Effector memory CD8-positive, alpha-beta T cell (primary cell): ENCODE results near the gene RFC1.
"Not testable (repeated sequence)": the region's sequence is repeated elsewhere in the genome, so short reads cannot be mapped to it uniquely, and the experiment has no call there.

Experiments used
- ATAC-seq: fragments of 150-1000 bp; cut with Tn5 transposase; replicated peaks from 2 replicates; pipeline ENCODE4 v1.10.0; 2021; ENCODE audit warnings: mild to moderate bottlenecking, moderate library complexity
- DNase-seq, 3 experiments: peaks; one replicate each; pipeline ENCODE4 v3.0.0; 2021
- H3K27ac Mint-ChIP-seq, 2 donors: one replicate each; pipeline ENCODE4 v1.8.0; 2022; ENCODE audit warnings: mild to moderate bottlenecking in 2 of 2, mixed read lengths in 2 of 2, moderate library complexity in 2 of 2
- H3K27me3 Mint-ChIP-seq, 2 donors: one replicate each; pipeline ENCODE4 v1.8.0; 2022; ENCODE audit warnings: mixed read lengths in 2 of 2
- H3K36me3 Mint-ChIP-seq: one replicate; pipeline ENCODE4 v1.8.0; 2022; ENCODE audit warnings: mild to moderate bottlenecking, moderate library complexity, mixed read lengths; ENCODE audit not compliant: insufficient read depth
- H3K4me1 Mint-ChIP-seq, 2 donors: one replicate each; pipeline ENCODE4 v1.8.0; 2022; ENCODE audit warnings: low read depth in 2 of 2, mixed read lengths in 2 of 2
- H3K4me3 Mint-ChIP-seq, 2 donors: one replicate each; pipeline ENCODE4 v1.8.0; 2022; ENCODE audit warnings: mild to moderate bottlenecking in 2 of 2, mixed read lengths in 2 of 2, moderate library complexity in 2 of 2
- H3K9me3 Mint-ChIP-seq, 2 donors: one replicate each; pipeline ENCODE4 v1.8.0; 2022; ENCODE audit warnings: mixed read lengths in 2 of 2
- total RNA-seq, 9 experiments: gene quantifications; one replicate each; lab custom pipeline; 2026; lab: John Stamatoyannopoulos, UW

Gene RFC1, protein sequence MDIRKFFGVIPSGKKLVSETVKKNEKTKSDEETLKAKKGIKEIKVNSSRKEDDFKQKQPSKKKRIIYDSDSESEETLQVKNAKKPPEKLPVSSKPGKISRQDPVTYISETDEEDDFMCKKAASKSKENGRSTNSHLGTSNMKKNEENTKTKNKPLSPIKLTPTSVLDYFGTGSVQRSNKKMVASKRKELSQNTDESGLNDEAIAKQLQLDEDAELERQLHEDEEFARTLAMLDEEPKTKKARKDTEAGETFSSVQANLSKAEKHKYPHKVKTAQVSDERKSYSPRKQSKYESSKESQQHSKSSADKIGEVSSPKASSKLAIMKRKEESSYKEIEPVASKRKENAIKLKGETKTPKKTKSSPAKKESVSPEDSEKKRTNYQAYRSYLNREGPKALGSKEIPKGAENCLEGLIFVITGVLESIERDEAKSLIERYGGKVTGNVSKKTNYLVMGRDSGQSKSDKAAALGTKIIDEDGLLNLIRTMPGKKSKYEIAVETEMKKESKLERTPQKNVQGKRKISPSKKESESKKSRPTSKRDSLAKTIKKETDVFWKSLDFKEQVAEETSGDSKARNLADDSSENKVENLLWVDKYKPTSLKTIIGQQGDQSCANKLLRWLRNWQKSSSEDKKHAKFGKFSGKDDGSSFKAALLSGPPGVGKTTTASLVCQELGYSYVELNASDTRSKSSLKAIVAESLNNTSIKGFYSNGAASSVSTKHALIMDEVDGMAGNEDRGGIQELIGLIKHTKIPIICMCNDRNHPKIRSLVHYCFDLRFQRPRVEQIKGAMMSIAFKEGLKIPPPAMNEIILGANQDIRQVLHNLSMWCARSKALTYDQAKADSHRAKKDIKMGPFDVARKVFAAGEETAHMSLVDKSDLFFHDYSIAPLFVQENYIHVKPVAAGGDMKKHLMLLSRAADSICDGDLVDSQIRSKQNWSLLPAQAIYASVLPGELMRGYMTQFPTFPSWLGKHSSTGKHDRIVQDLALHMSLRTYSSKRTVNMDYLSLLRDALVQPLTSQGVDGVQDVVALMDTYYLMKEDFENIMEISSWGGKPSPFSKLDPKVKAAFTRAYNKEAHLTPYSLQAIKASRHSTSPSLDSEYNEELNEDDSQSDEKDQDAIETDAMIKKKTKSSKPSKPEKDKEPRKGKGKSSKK
- total RNA-seq = 131 to 226 (median 184) reads per million in 9 experiments

DNA sequence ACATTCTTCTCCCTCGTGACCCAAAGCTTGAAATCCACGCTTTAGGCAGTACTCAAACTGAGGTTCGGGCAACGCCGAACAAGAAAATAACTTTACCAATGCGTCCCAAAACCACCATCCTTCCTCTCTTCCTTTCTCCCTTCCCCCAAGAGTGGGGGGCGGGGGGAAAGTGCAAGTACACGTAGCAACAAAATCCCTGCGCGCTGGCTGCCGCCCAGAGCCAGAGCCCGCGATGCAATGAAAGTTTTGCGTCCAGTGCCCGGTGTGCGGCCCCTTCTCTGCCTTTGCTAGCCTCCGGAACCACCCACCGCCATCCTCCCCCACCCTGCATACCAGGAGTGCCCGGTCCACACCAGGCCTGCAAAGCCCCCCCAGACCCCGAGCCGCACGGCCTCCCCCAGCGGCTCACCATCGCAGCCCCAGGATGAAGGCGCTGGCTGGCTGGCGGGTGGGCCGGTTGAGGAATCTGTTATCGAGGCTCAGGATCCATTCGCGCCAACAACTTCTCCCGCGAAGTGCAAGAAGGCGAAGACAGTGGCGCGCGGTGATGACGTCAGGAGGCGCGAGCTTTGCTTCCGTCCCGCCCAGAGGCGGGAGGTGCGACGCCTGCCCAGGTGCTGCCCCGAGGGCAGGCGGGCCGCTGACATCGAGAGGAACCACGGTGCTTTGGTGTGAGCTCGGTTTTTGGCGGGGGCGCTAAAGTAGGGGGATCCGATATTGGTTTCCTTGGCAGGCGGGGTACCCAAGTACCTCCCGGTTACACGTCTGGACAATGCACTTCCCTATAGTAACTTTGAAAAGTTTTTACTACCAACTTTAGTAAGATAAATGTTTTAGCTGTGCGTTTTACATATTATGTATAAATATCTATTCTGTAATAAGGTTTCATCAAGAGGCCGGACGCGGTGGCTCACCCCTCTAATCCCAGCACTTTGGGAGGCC is at the start of gene RFC1:
Gene RFC1, minus strand, starts transcription at position 533 of the 942 bp plus-strand sequence. Its CDS starts 121 bp downstream, at position 412.
- H3K9me3 Mint-ChIP-seq = no peaks in the 10 kb centered on the region
- H3K27ac Mint-ChIP-seq = peak within 1 kb of the TSS; percentile 96
- peaks cover 22 to 39% of the 10 kb centered on the region in 2 donors for H3K4me1 Mint-ChIP-seq
- DNase-seq (peak; percentile 93 to 95 (median 93)), ATAC-seq (peak; percentile 98)
- peak within 1 kb of the TSS; percentile 89 to 94 for H3K4me3 Mint-ChIP-seq
- H3K36me3 Mint-ChIP-seq = peaks cover 33% of the 10 kb centered on the region
- no peaks in the 10 kb centered on the region for H3K27me3 Mint-ChIP-seq

DNA sequence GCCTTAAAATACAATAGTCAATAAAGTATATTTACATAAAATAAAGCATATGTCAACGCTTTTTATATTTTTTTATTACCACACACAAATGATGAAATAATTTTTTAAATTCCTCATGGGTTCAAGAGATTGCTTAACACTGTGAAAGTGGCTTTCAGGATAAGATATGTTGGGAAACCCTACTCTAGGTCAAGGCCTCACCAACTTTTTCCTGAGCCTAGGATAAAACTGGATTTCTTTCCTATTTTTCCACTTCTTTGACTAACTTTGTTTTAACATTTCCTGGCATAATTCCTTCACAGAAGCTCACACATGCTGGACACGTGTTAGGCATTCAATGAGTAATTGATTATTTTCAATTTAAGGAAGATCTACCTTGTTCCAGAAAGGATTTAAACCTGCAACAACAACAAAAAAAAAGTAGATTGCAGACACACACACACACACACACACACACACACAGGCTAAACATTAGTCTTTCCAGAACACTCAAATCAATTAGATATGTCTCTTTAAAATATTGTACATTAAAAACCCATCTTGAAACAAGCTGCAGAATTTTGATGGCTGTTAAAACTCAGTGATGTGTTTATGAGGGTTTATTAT is 49.6 kb upstream of the RFC1 start:
- DNase-seq (no peak), ATAC-seq (no peak)
- H3K4me3 Mint-ChIP-seq = no peak overlapping the region
- no peaks in the 10 kb centered on the region for H3K36me3 Mint-ChIP-seq
- no peaks in the 10 kb centered on the region for H3K4me1 Mint-ChIP-seq
- H3K27ac Mint-ChIP-seq = no peak overlapping the region
- H3K27me3 Mint-ChIP-seq = peaks cover 6 to 7% of the 10 kb centered on the region in 2 donors
- no peaks in the 10 kb centered on the region for H3K9me3 Mint-ChIP-seq

DNA sequence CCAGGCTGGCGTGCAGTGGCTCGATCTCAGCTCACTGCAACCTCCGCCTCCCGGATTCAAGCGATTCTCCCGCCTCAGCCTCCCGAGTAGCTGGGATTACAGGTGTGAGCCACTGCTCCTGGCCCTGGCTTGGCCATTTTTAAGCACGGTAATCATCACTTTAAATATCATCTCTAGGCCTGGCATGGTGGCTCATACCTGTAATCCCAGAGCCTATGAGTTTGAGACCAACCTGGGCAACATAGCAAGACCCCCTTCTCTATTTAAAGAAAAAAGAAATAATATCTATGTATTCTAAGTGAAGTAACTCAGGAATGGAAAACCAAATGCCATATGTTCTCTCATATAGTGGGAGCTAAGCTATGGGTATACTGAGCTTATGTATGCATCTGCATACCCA is 45.4 kb upstream of the RFC1 start:
- not testable (repeated sequence) for DNase-seq, H3K9me3 Mint-ChIP-seq, ATAC-seq

GRCh38 chr4:39410415-39410814 is 44.3 kb upstream of the RFC1 start:
- no peak for DNase-seq
- Mint-ChIP-seq H3K4me3 (no peak overlapping the region), H3K9me3 (no peaks in the 10 kb centered on the region), H3K27me3 (peaks cover 6 to 17% of the 10 kb centered on the region in 2 donors), H3K27ac (no peak overlapping the region), H3K36me3 (no peaks in the 10 kb centered on the region), H3K4me1 (no peaks in the 10 kb centered on the region)
- no peak for ATAC-seq

More for the DNA sequence above, 45.4 kb upstream of the RFC1 start:
- not testable (repeated sequence) for H3K4me3 Mint-ChIP-seq, H3K4me1 Mint-ChIP-seq, H3K27ac Mint-ChIP-seq, H3K36me3 Mint-ChIP-seq
- peaks cover 6 to 15% of the 10 kb centered on the region in 2 donors for H3K27me3 Mint-ChIP-seq

GRCh38 chr4:39407584-39407885 is 41.4 kb upstream of the RFC1 start:
- H3K4me3 Mint-ChIP-seq = no peak overlapping the region
- no peak overlapping the region for H3K27ac Mint-ChIP-seq
- no peaks in the 10 kb centered on the region for H3K9me3 Mint-ChIP-seq
- ATAC-seq (no peak), DNase-seq (no peak)
- peaks cover 4 to 12% of the 10 kb centered on the region in 2 donors for H3K27me3 Mint-ChIP-seq
- no peaks in the 10 kb centered on the region for H3K4me1 Mint-ChIP-seq
- peaks cover 3% of the 10 kb centered on the region for H3K36me3 Mint-ChIP-seq

DNA sequence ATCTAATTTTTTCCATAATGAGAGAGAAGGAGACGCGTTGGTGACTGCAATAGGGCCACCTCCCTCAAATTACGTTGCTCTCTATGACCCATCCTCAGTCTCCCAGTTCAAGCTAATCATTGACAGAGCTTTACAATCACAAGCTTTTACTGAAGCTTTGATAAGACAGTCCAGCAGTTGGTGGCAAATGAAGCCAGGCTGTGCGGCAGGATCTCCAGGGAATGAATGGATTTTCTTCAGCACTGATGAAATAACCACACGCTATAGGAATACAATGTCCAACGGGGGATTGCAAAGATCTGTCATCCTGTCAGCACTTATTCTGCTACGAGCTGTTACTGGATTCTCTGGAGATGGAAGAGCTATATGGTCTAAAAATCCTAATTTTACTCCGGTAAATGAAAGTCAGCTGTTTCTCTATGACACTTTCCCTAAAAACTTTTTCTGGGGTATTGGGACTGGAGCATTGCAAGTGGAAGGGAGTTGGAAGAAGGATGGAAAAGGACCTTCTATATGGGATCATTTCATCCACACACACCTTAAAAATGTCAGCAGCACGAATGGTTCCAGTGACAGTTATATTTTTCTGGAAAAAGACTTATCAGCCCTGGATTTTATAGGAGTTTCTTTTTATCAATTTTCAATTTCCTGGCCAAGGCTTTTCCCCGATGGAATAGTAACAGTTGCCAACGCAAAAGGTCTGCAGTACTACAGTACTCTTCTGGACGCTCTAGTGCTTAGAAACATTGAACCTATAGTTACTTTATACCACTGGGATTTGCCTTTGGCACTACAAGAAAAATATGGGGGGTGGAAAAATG is 40.8 kb upstream of the RFC1 start, which contains the start of gene KLB:
Gene KLB, plus strand, starts transcription at position 168 of the 821 bp plus-strand sequence. Its CDS starts 20 bp downstream, at position 188.
- Mint-ChIP-seq H3K36me3 (peaks cover 4% of the 10 kb centered on the region), H3K9me3 (no peaks in the 10 kb centered on the region), H3K4me3 (no peak within 1 kb of the TSS), H3K27me3 (peaks cover 0 to 10% of the 10 kb centered on the region in 2 donors), H3K27ac (no peak within 1 kb of the TSS), H3K4me1 (no peaks in the 10 kb centered on the region)
- DNase-seq = no peak
- ATAC-seq = no peak

DNA sequence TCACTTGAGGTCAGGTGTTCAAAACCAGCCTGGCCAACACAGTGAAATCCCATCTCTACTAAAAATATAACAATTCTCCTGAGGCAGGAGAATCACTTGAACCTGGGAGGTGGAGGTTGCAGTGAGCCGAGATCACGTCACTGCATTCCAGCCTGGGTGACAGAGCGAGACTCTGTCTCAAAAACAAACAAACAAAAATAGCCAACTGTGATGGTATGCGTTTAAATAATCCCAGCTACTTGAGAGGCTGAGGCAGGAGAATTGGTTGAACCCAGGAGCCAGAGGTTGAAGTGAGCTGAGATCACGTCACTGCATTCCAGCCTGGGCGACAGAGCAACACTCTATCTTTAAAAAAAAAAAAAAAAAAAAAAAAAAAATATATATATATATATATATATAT is 35.5 kb upstream of the RFC1 start:
- not testable (repeated sequence) for DNase-seq, H3K27me3 Mint-ChIP-seq, H3K4me3 Mint-ChIP-seq, H3K27ac Mint-ChIP-seq, H3K9me3 Mint-ChIP-seq, H3K4me1 Mint-ChIP-seq, H3K36me3 Mint-ChIP-seq, ATAC-seq

- peaks cover 3% of the 10 kb centered on the region for H3K36me3 Mint-ChIP-seq
- H3K27me3 Mint-ChIP-seq = peaks cover 0 to 7% of the 10 kb centered on the region in 2 donors
- no peak for ATAC-seq
- no peaks in the 10 kb centered on the region for H3K4me1 Mint-ChIP-seq
- H3K27ac Mint-ChIP-seq = no peak overlapping the region
- no peaks in the 10 kb centered on the region for H3K9me3 Mint-ChIP-seq
- no peak for DNase-seq
- H3K4me3 Mint-ChIP-seq = no peak overlapping the region
Measured at GRCh38 chr4:39394706-39395105, 28.5 kb upstream of the RFC1 start.

DNA sequence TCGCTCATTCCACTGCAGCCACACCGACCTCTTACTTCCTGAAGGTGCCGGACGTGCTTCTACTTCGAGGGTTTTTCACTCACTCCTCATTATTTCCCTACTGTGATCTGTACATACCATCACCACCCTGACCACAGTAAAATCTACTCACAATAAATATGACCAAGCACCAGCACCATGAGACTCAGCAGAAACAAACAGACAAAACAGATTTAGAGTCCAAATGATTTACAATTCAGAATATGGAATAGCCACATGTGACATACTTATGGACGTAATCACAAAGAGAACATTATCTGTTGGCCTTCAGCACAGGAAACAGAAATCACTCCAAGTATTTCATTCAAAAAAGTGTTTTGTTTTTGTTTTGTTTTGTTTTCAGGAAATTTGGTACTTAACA is 24.4 kb upstream of the RFC1 start:
- no peak for DNase-seq
- Mint-ChIP-seq H3K9me3 (no peaks in the 10 kb centered on the region), H3K36me3 (no peaks in the 10 kb centered on the region), H3K4me1 (no peaks in the 10 kb centered on the region), H3K27ac (no peak overlapping the region), H3K4me3 (no peak overlapping the region), H3K27me3 (peaks cover 0 to 7% of the 10 kb centered on the region in 2 donors)
- no peak for ATAC-seq

- H3K27ac Mint-ChIP-seq = no peak overlapping the region
- no peaks in the 10 kb centered on the region for H3K36me3 Mint-ChIP-seq
- peaks cover 26 to 34% of the 10 kb centered on the region in 2 donors for H3K27me3 Mint-ChIP-seq
- DNase-seq (no peak), ATAC-seq (no peak)
- no peaks in the 10 kb centered on the region for H3K9me3 Mint-ChIP-seq
- no peak overlapping the region for H3K4me3 Mint-ChIP-seq
- H3K4me1 Mint-ChIP-seq = no peaks in the 10 kb centered on the region
Measured at GRCh38 chr4:39384563-39384962, 18.4 kb upstream of the RFC1 start.

DNA sequence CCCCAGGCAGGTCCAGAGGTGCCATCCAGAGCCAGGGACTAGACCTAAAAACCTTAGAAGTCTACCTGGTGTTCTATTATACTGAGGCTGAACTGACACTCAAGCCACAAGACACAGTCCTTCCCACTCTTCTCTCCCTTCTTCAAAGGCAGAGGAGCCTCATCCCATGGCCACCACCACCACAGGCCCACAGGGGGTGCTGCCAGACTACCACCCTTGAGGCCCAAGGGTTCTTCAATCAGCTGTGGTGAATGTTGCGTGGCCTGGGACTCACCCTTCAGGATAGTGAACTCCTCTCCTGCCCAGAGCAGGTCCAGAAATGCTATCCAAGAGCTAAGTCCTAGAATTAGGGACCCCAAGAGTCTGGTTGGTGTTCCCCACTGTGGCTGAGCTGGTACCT is 17.5 kb upstream of the RFC1 start:
- ATAC-seq (no peak), DNase-seq (no peak)
- Mint-ChIP-seq H3K27me3 (peaks cover 34 to 35% of the 10 kb centered on the region in 2 donors), H3K9me3 (no peaks in the 10 kb centered on the region), H3K27ac (no peak overlapping the region), H3K4me1 (no peaks in the 10 kb centered on the region), H3K36me3 (no peaks in the 10 kb centered on the region), H3K4me3 (no peak overlapping the region)
